Activated effector memory CD4-positive, alpha-beta T cell treated with anti-CD3 and anti-CD28 coated beads, Interleukin-2, amount 50 U/mL, for 16 hours (primary cell): Measurements from ENCODE around the gene PFKL.
A peak's percentile ranks its signal among the peaks of the same experiment; 100 is the strongest.
"Not testable (repeated sequence)": the region's sequence is repeated elsewhere in the genome, so short reads cannot be mapped to it uniquely, and the experiment has no call there.

Source experiments
- DNase-seq: peaks from one replicate; pipeline ENCODE4 v3.0.0-alpha.2; 2020

Gene PFKL

GRCh38 chr21:44329971-44330681, 30.3 kb downstream of the PFKL start:
- DNase-seq: no peak

- no peak for DNase-seq
Measured at GRCh38 chr21:44330698-44331097, 30.8 kb downstream of the PFKL start.

- DNase-seq: no peak
Measured at GRCh38 chr21:44331209-44331608, 31.4 kb downstream of the PFKL start.

- DNase-seq: no peak
Measured at GRCh38 chr21:44331650-44332307, 31.9 kb downstream of the PFKL start.

GRCh38 chr21:44332383-44332782, 32.5 kb downstream of the PFKL start:
- DNase-seq: no peak

- DNase-seq: no peak
Measured at GRCh38 chr21:44332965-44333364, 33.1 kb downstream of the PFKL start.

GRCh38 chr21:44333509-44334328, 33.9 kb downstream of the PFKL start:
- DNase-seq: no peak

- no peak for DNase-seq
Measured at GRCh38 chr21:44334329-44335030, 34.6 kb downstream of the PFKL start.

- DNase-seq: no peak
Measured at GRCh38 chr21:44335266-44336059, 35.6 kb downstream of the PFKL start.

GRCh38 chr21:44337449-44337848, 37.6 kb downstream of the PFKL start:
- no peak for DNase-seq

- DNase-seq: no peak
Measured at GRCh38 chr21:44337941-44338895, 38.4 kb downstream of the PFKL start.

GRCh38 chr21:44338971-44339910, 39.4 kb downstream of the PFKL start, which contains the start of gene CFAP410:
Gene CFAP410, minus strand, starts transcription at chr21:44339390. Its CDS starts 196 bp downstream, at chr21:44339194.
- peak; percentile 98 for DNase-seq

GRCh38 chr21:44341726-44342458, 42.0 kb downstream of the PFKL start:
- not testable (repeated sequence) for DNase-seq

- DNase-seq: not testable (repeated sequence)
Measured at GRCh38 chr21:44342981-44343380, 43.1 kb downstream of the PFKL start.

- no peak for DNase-seq
Measured at GRCh38 chr21:44344541-44345183, 44.8 kb downstream of the PFKL start.

GRCh38 chr21:44345495-44345894, 45.6 kb downstream of the PFKL start:
- DNase-seq: no peak

GRCh38 chr21:44347911-44348451, 48.1 kb downstream of the PFKL start:
- no peak for DNase-seq

- DNase-seq: no peak
Measured at GRCh38 chr21:44348861-44349260, 49.0 kb downstream of the PFKL start.
